DOHH2 (cell line): ENCODE data around the gene FXYD3.

ENCODE experiments used
- EZH2phosphoT487 ChIP-seq: fragments of 200-600 bp; sonication (generic); IDR thresholded peaks from 2 replicates; pipeline ENCODE4 v1.6.1; 2017; ENCODE audit warnings: borderline replicate concordance, mild to moderate bottlenecking, antibody characterized with exemption, low read length, moderate library complexity, mixed read lengths
- TF ChIP-seq, protein P1 (sequence below): fragments of 200-600 bp; sonication (generic); IDR thresholded peaks from one replicate; pipeline ENCODE4 v1.5.1; 2014; ENCODE audit warnings: antibody characterized with exemption, mild to moderate bottlenecking, low read depth, low read length; ENCODE audit not compliant: poor library complexity, severe bottlenecking

GRCh38 chr19:35140207-35140961 lies 24.8 kb downstream of the FXYD3 start:
- TF ChIP-seq, protein P1, sequence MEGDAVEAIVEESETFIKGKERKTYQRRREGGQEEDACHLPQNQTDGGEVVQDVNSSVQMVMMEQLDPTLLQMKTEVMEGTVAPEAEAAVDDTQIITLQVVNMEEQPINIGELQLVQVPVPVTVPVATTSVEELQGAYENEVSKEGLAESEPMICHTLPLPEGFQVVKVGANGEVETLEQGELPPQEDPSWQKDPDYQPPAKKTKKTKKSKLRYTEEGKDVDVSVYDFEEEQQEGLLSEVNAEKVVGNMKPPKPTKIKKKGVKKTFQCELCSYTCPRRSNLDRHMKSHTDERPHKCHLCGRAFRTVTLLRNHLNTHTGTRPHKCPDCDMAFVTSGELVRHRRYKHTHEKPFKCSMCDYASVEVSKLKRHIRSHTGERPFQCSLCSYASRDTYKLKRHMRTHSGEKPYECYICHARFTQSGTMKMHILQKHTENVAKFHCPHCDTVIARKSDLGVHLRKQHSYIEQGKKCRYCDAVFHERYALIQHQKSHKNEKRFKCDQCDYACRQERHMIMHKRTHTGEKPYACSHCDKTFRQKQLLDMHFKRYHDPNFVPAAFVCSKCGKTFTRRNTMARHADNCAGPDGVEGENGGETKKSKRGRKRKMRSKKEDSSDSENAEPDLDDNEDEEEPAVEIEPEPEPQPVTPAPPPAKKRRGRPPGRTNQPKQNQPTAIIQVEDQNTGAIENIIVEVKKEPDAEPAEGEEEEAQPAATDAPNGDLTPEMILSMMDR, result no peak
- TF ChIP-seq EZH2phosphoT487, result no peak
